ENCODE data around the gene KAZN.

DNA sequence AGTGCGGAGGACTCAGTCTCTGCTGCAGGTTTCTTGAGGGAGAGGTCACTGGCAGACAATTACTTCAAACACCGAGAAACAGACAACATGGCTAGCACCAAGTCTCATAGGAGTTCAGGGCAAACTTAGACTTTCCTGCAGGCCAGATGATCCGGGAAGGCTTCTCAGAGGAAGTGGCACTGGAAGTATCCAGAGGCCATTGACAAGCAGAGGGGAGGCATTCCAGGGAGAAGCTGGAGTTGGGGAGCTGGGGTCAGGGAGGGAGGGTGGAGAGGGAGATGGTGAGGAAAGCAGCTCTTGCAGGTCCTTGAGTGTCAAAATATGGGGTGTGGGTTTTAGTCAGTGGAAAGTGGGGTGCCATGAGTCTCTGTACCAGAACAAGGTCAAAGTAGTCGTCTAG, 147.9 kb downstream of the KAZN start:
- TF ChIP-seq, protein P1, sequence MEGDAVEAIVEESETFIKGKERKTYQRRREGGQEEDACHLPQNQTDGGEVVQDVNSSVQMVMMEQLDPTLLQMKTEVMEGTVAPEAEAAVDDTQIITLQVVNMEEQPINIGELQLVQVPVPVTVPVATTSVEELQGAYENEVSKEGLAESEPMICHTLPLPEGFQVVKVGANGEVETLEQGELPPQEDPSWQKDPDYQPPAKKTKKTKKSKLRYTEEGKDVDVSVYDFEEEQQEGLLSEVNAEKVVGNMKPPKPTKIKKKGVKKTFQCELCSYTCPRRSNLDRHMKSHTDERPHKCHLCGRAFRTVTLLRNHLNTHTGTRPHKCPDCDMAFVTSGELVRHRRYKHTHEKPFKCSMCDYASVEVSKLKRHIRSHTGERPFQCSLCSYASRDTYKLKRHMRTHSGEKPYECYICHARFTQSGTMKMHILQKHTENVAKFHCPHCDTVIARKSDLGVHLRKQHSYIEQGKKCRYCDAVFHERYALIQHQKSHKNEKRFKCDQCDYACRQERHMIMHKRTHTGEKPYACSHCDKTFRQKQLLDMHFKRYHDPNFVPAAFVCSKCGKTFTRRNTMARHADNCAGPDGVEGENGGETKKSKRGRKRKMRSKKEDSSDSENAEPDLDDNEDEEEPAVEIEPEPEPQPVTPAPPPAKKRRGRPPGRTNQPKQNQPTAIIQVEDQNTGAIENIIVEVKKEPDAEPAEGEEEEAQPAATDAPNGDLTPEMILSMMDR (IDR thresholded peaks at IDR 0.05), result no peak
- no peak for TF ChIP-seq EP300 (IDR thresholded peaks at IDR 0.05)
